SK-N-SH (cell line): ENCODE results near the gene ADGRE3. TPM values are rescaled to one million over a fixed set of nuclear protein-coding genes. Genes with fewer than 3 reads are reported as not detected.

Experiments
- CTCF ChIA-PET: fragments of 300-600, 350-600 bp; formaldehyde crosslinking; extraction: SDS; loops from one replicate; lab custom pipeline; 2021; lab: Yijun Ruan, JAX
- POLR2A ChIA-PET: fragments of 350-600 bp; sonication (Branson Sonifier 250); formaldehyde crosslinking; extraction: SDS; loops from one replicate; lab custom pipeline; 2020; ENCODE audit warnings: antibody characterized with exemption, inconsistent platforms; lab: Yijun Ruan, JAX
- DNase-seq: peaks from one replicate; pipeline ENCODE4 v3.0.0; 2012
- H2AFZ ChIP-seq: fragments of 200-600 bp; sonication (generic); 2 replicates; pipeline ENCODE4 v1.8.1; 2016; ENCODE audit warnings: antibody characterized with exemption, mild to moderate bottlenecking, low read depth
- H3F3A ChIP-seq: fragments of 200-600 bp; sonication (generic); replicated peaks from 2 replicates; pipeline ENCODE3; 2016; ENCODE audit warnings: antibody characterized with exemption, mild to moderate bottlenecking; ENCODE audit not compliant: insufficient read depth
- H3K27ac ChIP-seq, 2 experiments: fragments of 200-500 bp in 1 of 2; fragments of 200-600 bp in 1 of 2; sonication (Bioruptor generic) in 1 of 2; sonication (generic), shearing (Covaris generic) in 1 of 2; 2 replicates each; pipeline versions ENCODE4 v1.5.1 to v1.6.1; 2014 to 2016; ENCODE audit warnings: low read depth in 2 of 2, inconsistent platforms in 1 of 2, low read length in 1 of 2, mild to moderate bottlenecking in 1 of 2, mixed read lengths in 1 of 2
- H3K27me3 ChIP-seq: fragments of 200-600 bp; sonication (generic), shearing (Covaris generic); 2 replicates; pipeline ENCODE4 v1.6.1; 2016; ENCODE audit warnings: mixed run types; ENCODE audit not compliant: insufficient read depth
- H3K36me3 ChIP-seq, 2 experiments: fragments of 200-500 bp in 1 of 2; fragments of 200-600 bp in 1 of 2; sonication (Bioruptor generic) in 1 of 2; sonication (generic) in 1 of 2; replicated peaks in 1 of 2; 2 replicates each; pipeline versions ENCODE3 to v1.5.1; 2014 to 2016; ENCODE audit warnings: low read length in 1 of 2, mild to moderate bottlenecking in 1 of 2; ENCODE audit not compliant: insufficient read depth in 2 of 2, control insufficient read depth in 1 of 2
- H3K4me1 ChIP-seq, 2 experiments: fragments of 200-500 bp in 1 of 2; fragments of 200-600 bp in 1 of 2; sonication (Bioruptor generic) in 1 of 2; sonication (generic), shearing (Covaris generic) in 1 of 2; 2 replicates each; pipeline versions ENCODE4 v1.5.1 to v1.6.1; 2014 to 2016; ENCODE audit warnings: low read depth in 1 of 2, low read length in 1 of 2, mixed run types in 1 of 2; ENCODE audit not compliant: insufficient read depth in 2 of 2, control insufficient read depth in 1 of 2
- H3K4me2 ChIP-seq: fragments of 200-600 bp; sonication (generic), shearing (Covaris generic); 2 replicates; pipeline ENCODE4 v1.6.1; 2017; ENCODE audit warnings: mixed run types
- H3K4me3 ChIP-seq, 2 experiments: fragments of 200-500 bp in 1 of 2; fragments of 200-600 bp in 1 of 2; sonication (Bioruptor generic) in 1 of 2; sonication (generic), shearing (Covaris generic) in 1 of 2; 2 replicates each; pipeline versions ENCODE4 v1.5.1 to v1.8.1; 2014 to 2016; ENCODE audit warnings: low read depth in 2 of 2, inconsistent platforms in 1 of 2, low read length in 1 of 2, mild to moderate bottlenecking in 1 of 2, mixed read lengths in 1 of 2, moderate library complexity in 1 of 2
- H3K79me2 ChIP-seq: fragments of 200-600 bp; sonication (generic); 2 replicates; pipeline ENCODE4 v1.8.1; 2017; ENCODE audit warnings: mild to moderate bottlenecking; ENCODE audit not compliant: insufficient read depth
- H3K9ac ChIP-seq: fragments of 200-600 bp; sonication (generic); 2 replicates; pipeline ENCODE4 v1.6.1; 2017; ENCODE audit warnings: mixed run types
- H3K9me2 ChIP-seq: fragments of 200-600 bp; sonication (generic); 2 replicates; pipeline ENCODE4 v1.6.1; 2017; ENCODE audit warnings: mixed run types
- H3K9me3 ChIP-seq: fragments of 200-600 bp; sonication (generic); 2 replicates; pipeline ENCODE4 v1.6.1; 2017; ENCODE audit warnings: mixed run types, mild to moderate bottlenecking, moderate library complexity
- H4K20me1 ChIP-seq: fragments of 200-600 bp; sonication (generic); 2 replicates; pipeline ENCODE4 v1.6.1; 2017; ENCODE audit warnings: mild to moderate bottlenecking, mixed run types; ENCODE audit not compliant: insufficient read depth
- CTCF ChIP-seq: fragments of 200-600 bp; sonication (generic); IDR thresholded peaks from 2 replicates; pipeline ENCODE4 v1.6.1; 2017; ENCODE audit warnings: antibody characterized with exemption, mild to moderate bottlenecking, moderate library complexity
- ELF1 ChIP-seq: IDR thresholded peaks from 2 replicates; pipeline ENCODE4 v1.4.0; 2012
- EZH2phosphoT487 ChIP-seq: fragments of 200-600 bp; sonication (generic); IDR thresholded peaks from 2 replicates; pipeline ENCODE4 v1.6.1; 2017; ENCODE audit warnings: low read depth, mixed run types, mild to moderate bottlenecking, antibody characterized with exemption, moderate library complexity, borderline replicate concordance
- FOSL2 ChIP-seq: IDR thresholded peaks from 2 replicates; pipeline ENCODE4 v1.4.0; 2012; ENCODE audit warnings: low read depth, mild to moderate bottlenecking, moderate library complexity, borderline replicate concordance
- FOXM1 ChIP-seq: IDR thresholded peaks from 2 replicates; pipeline ENCODE4 v1.4.0; 2012; ENCODE audit warnings: low read depth, mild to moderate bottlenecking
- GABPA ChIP-seq: IDR thresholded peaks from 2 replicates; pipeline ENCODE4 v1.4.0; 2012; ENCODE audit warnings: low read depth, mild to moderate bottlenecking
- IRF3 ChIP-seq: fragments of 150-350 bp; IDR thresholded peaks from 2 replicates; pipeline ENCODE4 v1.6.1; 2016; ENCODE audit warnings: mild to moderate bottlenecking, low read depth, low read length
- JUND ChIP-seq: IDR thresholded peaks from 2 replicates; pipeline ENCODE4 v1.4.0; 2012
- MXI1 ChIP-seq: IDR thresholded peaks from 2 replicates; pipeline ENCODE4 v1.6.1; 2012; ENCODE audit warnings: mild to moderate bottlenecking, low read depth, low read length, improper control_type of control experiment
- NRF1 ChIP-seq: IDR thresholded peaks from 2 replicates; pipeline ENCODE4 v1.6.1; 2012; ENCODE audit warnings: low read depth, mild to moderate bottlenecking, low read length
- REST ChIP-seq: IDR thresholded peaks from 2 replicates; pipeline ENCODE4 v1.6.1; 2012; ENCODE audit warnings: mild to moderate bottlenecking, low read depth, low read length, moderate library complexity
- RFX5 ChIP-seq: IDR thresholded peaks from 2 replicates; pipeline ENCODE4 v1.6.1; 2012; ENCODE audit warnings: mild to moderate bottlenecking, improper control_type of control experiment, low read length
- TCF12 ChIP-seq: IDR thresholded peaks from 2 replicates; pipeline ENCODE4 v1.4.0; 2012
- TEAD4 ChIP-seq: IDR thresholded peaks from 2 replicates; pipeline ENCODE4 v1.4.0; 2012; ENCODE audit warnings: mild to moderate bottlenecking, borderline replicate concordance; ENCODE audit not compliant: insufficient read depth
- USF1 ChIP-seq: IDR thresholded peaks from 2 replicates; pipeline ENCODE4 v1.4.0; 2012; ENCODE audit warnings: low read depth, borderline replicate concordance
- USF2 ChIP-seq: fragments of 150-350 bp; IDR thresholded peaks from 2 replicates; pipeline ENCODE4 v1.6.1; 2017; ENCODE audit warnings: antibody characterized with exemption, low read length, low read depth, borderline replicate concordance
- ZBTB33 ChIP-seq: IDR thresholded peaks from 2 replicates; pipeline ENCODE4 v1.4.0; 2012; ENCODE audit warnings: low read depth, borderline replicate concordance
- WGBS: methylation state at CpG from one replicate; pipeline ENCODE4 v1.1.6; 2017; ENCODE audit warnings: low lambda C conversion rate; 5-methylcytosine and 5-hydroxymethylcytosine counted together
- polyA plus RNA-seq, 3 experiments: library from polyadenylated mRNA; depleted of rRNA; stranded (reverse); fragments of >200 nt; gene quantifications; 2 replicates each; pipeline ENCODE4 v1.2.3, GENCODE V29; 2012

Gene ADGRE3
- polyA plus RNA-seq, 1 of the 3 experiments (the other 2 are of a cell fraction): not detected

GRCh38 chr19:14673088-14673487 lies 1.6 kb downstream of the ADGRE3 start (continued):
- no peak for TF ChIP-seq USF1

- no peaks in the 10 kb centered on the region for H3F3A ChIP-seq
- POLR2A ChIA-PET: interaction anchor here (0.6 kb wide), 1 partner anchor 1841 kb away, joined by 3 read pairs; no protein-coding TSS in a partner anchor
- no peaks in the 10 kb centered on the region for H3K79me2 ChIP-seq
- H3K9me3 ChIP-seq: no peaks in the 10 kb centered on the region
- TF ChIP-seq TCF12: no peak
- no peak for TF ChIP-seq IRF3
- TF ChIP-seq RFX5: no peak
- TF ChIP-seq USF1: no peak
- TF ChIP-seq FOSL2: no peak
- no peak for TF ChIP-seq NRF1
- no peak for TF ChIP-seq ZBTB33
- TF ChIP-seq CTCF: no peak
- no peak for TF ChIP-seq MXI1
- TF ChIP-seq REST: no peak
- no peak for TF ChIP-seq ELF1
- TF ChIP-seq GABPA: no peak
- TF ChIP-seq EZH2phosphoT487: no peak
- no peak for TF ChIP-seq USF2
- no peak for TF ChIP-seq JUND
- TF ChIP-seq TEAD4: no peak
- no peak for TF ChIP-seq FOXM1
- H3K9me2 ChIP-seq: no peaks in the 10 kb centered on the region
- no peak overlapping the region for H3K9ac ChIP-seq
- no peak for DNase-seq
- WGBS: 8% methylated on average over 3 of the region's 3 CpGs
- H2AFZ ChIP-seq: no peak overlapping the region
- H3K4me3 ChIP-seq: no peak overlapping the region
- H3K27ac ChIP-seq: no peak overlapping the region
- no peak overlapping the region for H3K4me2 ChIP-seq
- CTCF ChIA-PET: interaction anchor here (0.6 to 4.7 kb wide), 2 partner anchors 12 to 80 kb away, joined by 3 to 21 read pairs; no protein-coding TSS in a partner anchor
- H3K4me1 ChIP-seq: no peaks in the 10 kb centered on the region
- peaks cover 33% of the 10 kb centered on the region; the same call in 1 of the 2 replicates for H3K27me3 ChIP-seq
- no peaks in the 10 kb centered on the region for H3K36me3 ChIP-seq
- H4K20me1 ChIP-seq: no peaks in the 10 kb centered on the region
Observed at GRCh38 chr19:14672188-14672872, 2.3 kb downstream of the ADGRE3 start.
